Measurements from ENCODE around the gene DNAJB1.
"Not testable (repeated sequence)": the region's sequence is repeated elsewhere in the genome, so short reads cannot be mapped to it uniquely, and the experiment has no call there.

Gene DNAJB1

GRCh38 chr19:14505488-14506239 is 12.5 kb downstream of the DNAJB1 start:
- Histone ChIP-seq H3K9ac (ENCODE audit: low read depth, low read length, poor library complexity, severe bottlenecking) (peak overlapping the region; percentile 46), H3K79me2 (ENCODE audit: insufficient read depth, low read length) (no peaks in the 10 kb centered on the region), H3K4me1 (ENCODE audit: insufficient read depth, low read length, poor library complexity, severe bottlenecking) (peaks cover 25% of the 10 kb centered on the region), H3K4me2 (ENCODE audit: low read depth, low read length, poor library complexity, severe bottlenecking) (peak overlapping the region; percentile 29), H4K20me1 (ENCODE audit: insufficient read depth, low read length, poor library complexity, severe bottlenecking) (no peaks in the 10 kb centered on the region), H3K27me3 (ENCODE audit: insufficient read depth, low read length, poor library complexity, severe bottlenecking) (no peaks in the 10 kb centered on the region), H3K36me3 (ENCODE audit: insufficient read depth, low read length) (no peaks in the 10 kb centered on the region), H2AFZ (ENCODE audit: low read length) (peak overlapping the region; percentile 77), H3K9me2 (replicated peaks; ENCODE audit: low read depth, low read length) (no peaks in the 10 kb centered on the region), H3F3A (ENCODE audit: low read depth) (no peaks in the 10 kb centered on the region), H3K9me3 (ENCODE audit: insufficient read depth, low read depth, low read length) (no peaks in the 10 kb centered on the region), H3K4me3 (ENCODE audit: low read length, poor library complexity, severe bottlenecking) (no peak overlapping the region)
- TF ChIP-seq CTCF (conservative IDR thresholded peaks at IDR 0.05; ENCODE audit: low read length) (peak; percentile 82), EZH2phosphoT487 (IDR thresholded peaks at IDR 0.05; ENCODE audit: borderline replicate concordance) (no peak)

GRCh38 chr19:14504575-14504974 is 13.6 kb downstream of the DNAJB1 start:
- H3K9ac ChIP-seq (ENCODE audit: low read depth, low read length, poor library complexity, severe bottlenecking); H4K20me1 ChIP-seq (ENCODE audit: insufficient read depth, low read length, poor library complexity, severe bottlenecking); H3F3A ChIP-seq (ENCODE audit: low read depth): not testable (repeated sequence)

GRCh38 chr19:14503285-14503684 is 14.9 kb downstream of the DNAJB1 start:
- H3K36me3 ChIP-seq (ENCODE audit: insufficient read depth, low read length), result no peaks in the 10 kb centered on the region
- H3K4me2 ChIP-seq (ENCODE audit: low read depth, low read length, poor library complexity, severe bottlenecking), result no peak overlapping the region
- no peaks in the 10 kb centered on the region for H3K9me3 ChIP-seq (ENCODE audit: insufficient read depth, low read depth, low read length)
- H3K9ac ChIP-seq (ENCODE audit: low read depth, low read length, poor library complexity, severe bottlenecking), result no peak overlapping the region
- H3K79me2 ChIP-seq (ENCODE audit: insufficient read depth, low read length), result no peaks in the 10 kb centered on the region
- no peaks in the 10 kb centered on the region for H3F3A ChIP-seq (ENCODE audit: low read depth)
- H3K4me3 ChIP-seq (ENCODE audit: low read length, poor library complexity, severe bottlenecking), result no peak overlapping the region
- no peak overlapping the region for H2AFZ ChIP-seq (ENCODE audit: low read length)
- H3K4me1 ChIP-seq (ENCODE audit: insufficient read depth, low read length, poor library complexity, severe bottlenecking), result peaks cover 25% of the 10 kb centered on the region
- H3K9me2 ChIP-seq (replicated peaks; ENCODE audit: low read depth, low read length), result no peaks in the 10 kb centered on the region
- TF ChIP-seq CTCF (conservative IDR thresholded peaks at IDR 0.05; ENCODE audit: low read length) (no peak), EZH2phosphoT487 (IDR thresholded peaks at IDR 0.05; ENCODE audit: borderline replicate concordance) (no peak)
- no peaks in the 10 kb centered on the region for H4K20me1 ChIP-seq (ENCODE audit: insufficient read depth, low read length, poor library complexity, severe bottlenecking)
- no peaks in the 10 kb centered on the region for H3K27me3 ChIP-seq (ENCODE audit: insufficient read depth, low read length, poor library complexity, severe bottlenecking)

More at GRCh38 chr19:14504575-14504974, 13.6 kb downstream of the DNAJB1 start:
- H2AFZ ChIP-seq (ENCODE audit: low read length); H3K4me2 ChIP-seq (ENCODE audit: low read depth, low read length, poor library complexity, severe bottlenecking); H3K27me3 ChIP-seq (ENCODE audit: insufficient read depth, low read length, poor library complexity, severe bottlenecking); H3K4me3 ChIP-seq (ENCODE audit: low read length, poor library complexity, severe bottlenecking); H3K9me3 ChIP-seq (ENCODE audit: insufficient read depth, low read depth, low read length); H3K9me2 ChIP-seq (replicated peaks; ENCODE audit: low read depth, low read length); H3K79me2 ChIP-seq (ENCODE audit: insufficient read depth, low read length); H3K36me3 ChIP-seq (ENCODE audit: insufficient read depth, low read length): not testable (repeated sequence)
- H3K4me1 ChIP-seq (ENCODE audit: insufficient read depth, low read length, poor library complexity, severe bottlenecking), result peaks cover 25% of the 10 kb centered on the region

Data from Loucy (cell line).